Measurements from ENCODE around the gene PRKG1. TPM values are rescaled to one million over a fixed set of nuclear protein-coding genes. Genes with fewer than 3 reads are reported as not detected.

PRKG1 gene
- total and polyA plus RNA-seq, 2 experiments from 2014 or later, result 18.2 to 21.1 TPM

GRCh38 chr10:52019656-52020055 lies 945.4 kb downstream of the PRKG1 start:
- Mint-ChIP-seq H3K27ac (no peak overlapping the region), H3K4me1 (peaks cover 34% of the 10 kb centered on the region), H3K36me3 (ENCODE audit: low read depth) (peaks cover 41% of the 10 kb centered on the region), H3K4me3 (no peak overlapping the region), H3K9me3 (peaks cover 37% of the 10 kb centered on the region), H3K27me3 (ENCODE audit: insufficient read depth, low read depth, poor library complexity) (peaks cover 6% of the 10 kb centered on the region)
- H3K36me3 ChIP-seq (ENCODE audit: insufficient read depth), result peaks cover 4% of the 10 kb centered on the region
- DNase-seq (ENCODE audit: low spot score), result no peak
- H3F3A ChIP-seq (replicated peaks; ENCODE audit: low read depth), result no peaks in the 10 kb centered on the region
- no peaks in the 10 kb centered on the region for H3K79me2 ChIP-seq (replicated peaks; ENCODE audit: insufficient read depth)
- H3K4me3 ChIP-seq, result peak overlapping the region; percentile 6; the same call in 1 of the 2 replicates
- no peak for TF ChIP-seq CTCF (conservative IDR thresholded peaks at IDR 0.05; ENCODE audit: low read depth in 2 of 2)
- TF ChIP-seq ZNF462 (CRISPR knock-in tag; IDR thresholded peaks at IDR 0.05), result no peak
- TF ChIP-seq EZH2phosphoT487 (IDR thresholded peaks at IDR 0.05; ENCODE audit: unreplicated experiment), result no peak
- H3K4me2 ChIP-seq, result peak overlapping the region; percentile 48
- no peak overlapping the region for H2AFZ ChIP-seq
- peak; percentile 28; the same call in 2 of the 3 replicates for ATAC-seq
- peaks cover 21% of the 10 kb centered on the region for H3K4me1 ChIP-seq (ENCODE audit: insufficient read depth)
- no peaks in the 10 kb centered on the region for H3K9me2 ChIP-seq (ENCODE audit: insufficient read depth)
- H3K27ac ChIP-seq (ENCODE audit: low read depth), result peak overlapping the region; percentile 33; the same call in 1 of the 2 replicates
- H4K20me1 ChIP-seq (replicated peaks; ENCODE audit: insufficient read depth), result no peaks in the 10 kb centered on the region
- H3K27me3 ChIP-seq (ENCODE audit: insufficient read depth), result no peaks in the 10 kb centered on the region

- Histone ChIP-seq H3K27me3 (ENCODE audit: insufficient read depth) (no peaks in the 10 kb centered on the region), H3K4me3 (no peak overlapping the region), H2AFZ (no peak overlapping the region), H3K36me3 (ENCODE audit: insufficient read depth) (peaks cover 4% of the 10 kb centered on the region; the same call in 1 of the 2 replicates), H4K20me1 (replicated peaks; ENCODE audit: insufficient read depth) (no peaks in the 10 kb centered on the region), H3F3A (replicated peaks; ENCODE audit: low read depth) (no peaks in the 10 kb centered on the region), H3K27ac (ENCODE audit: low read depth) (no peak overlapping the region), H3K9me2 (ENCODE audit: insufficient read depth) (no peaks in the 10 kb centered on the region), H3K4me2 (peak overlapping the region; percentile 39), H3K79me2 (replicated peaks; ENCODE audit: insufficient read depth) (no peaks in the 10 kb centered on the region), H3K4me1 (ENCODE audit: insufficient read depth) (peaks cover 21% of the 10 kb centered on the region)
- H3K27ac Mint-ChIP-seq, result no peak overlapping the region
- peaks cover 34% of the 10 kb centered on the region for H3K4me1 Mint-ChIP-seq
- H3K27me3 Mint-ChIP-seq (ENCODE audit: insufficient read depth, low read depth, poor library complexity), result peaks cover 7% of the 10 kb centered on the region
- peaks cover 37% of the 10 kb centered on the region for H3K9me3 Mint-ChIP-seq
- no peak overlapping the region for H3K4me3 Mint-ChIP-seq
- DNase-seq (ENCODE audit: low spot score) (no peak), ATAC-seq (no peak)
- H3K36me3 Mint-ChIP-seq (ENCODE audit: low read depth), result peaks cover 41% of the 10 kb centered on the region
- no peak for TF ChIP-seq ZNF462 (CRISPR knock-in tag; IDR thresholded peaks at IDR 0.05)
- no peak for TF ChIP-seq ZNF331 (CRISPR knock-in tag; IDR thresholded peaks at IDR 0.05; ENCODE audit: low read depth)
Measured at GRCh38 chr10:52020173-52020572, 945.9 kb downstream of the PRKG1 start.

All from GM23338 (cell line).